Heart right ventricle (tissue), 16 donors: ENCODE data around the gene AZU1. TPM values are rescaled to one million over a fixed set of nuclear protein-coding genes. Genes with fewer than 3 reads are reported as not detected.

Source experiments
- ATAC-seq, 8 donors: fragments of 200-7000 bp; cut with Tn5 transposase; one replicate each; pipeline ENCODE4 v1.9.1; 2020; ENCODE audit warnings: mild to moderate bottlenecking in 8 of 8, moderate library complexity in 8 of 8, moderate number of reproducible peaks in 1 of 8
- DNase-seq, 2 donors: peaks; one replicate each; pipeline ENCODE4 v3.0.0-alpha.2; 2020
- H3K27ac ChIP-seq, 10 donors: fragments of 200-600 bp; sonication (generic) in 2 of 10; one replicate each; pipeline versions ENCODE4 v1.5.0 to v1.8.0; 2020 to 2022; ENCODE audit warnings: mild to moderate bottlenecking in 3 of 10
- H3K27me3 ChIP-seq, 7 donors: fragments of 200-600 bp; one replicate each; pipeline ENCODE4 v1.8.0; 2021 to 2022; ENCODE audit warnings: mild to moderate bottlenecking in 2 of 7
- H3K36me3 ChIP-seq, 9 donors: fragments of 200-600 bp; sonication (generic) in 1 of 9; one replicate each; pipeline versions ENCODE4 v1.5.0 to v1.8.0; 2020 to 2022; ENCODE audit warnings: mild to moderate bottlenecking in 2 of 9
- H3K4me1 ChIP-seq, 9 donors: fragments of 200-600 bp; sonication (generic) in 1 of 9; one replicate each; pipeline versions ENCODE4 v1.5.0 to v1.8.0; 2020 to 2022; ENCODE audit warnings: mild to moderate bottlenecking in 4 of 9
- H3K4me3 ChIP-seq, 10 donors: fragments of 200-600 bp; sonication (generic) in 2 of 10; one replicate each; pipeline versions ENCODE4 v1.5.0 to v1.8.0; 2020 to 2022; ENCODE audit warnings: mild to moderate bottlenecking in 7 of 10, moderate library complexity in 2 of 10
- H3K9me3 ChIP-seq, 11 donors: fragments of 200-600 bp in 10 of 11; sonication (generic) in 2 of 11; one replicate each; pipeline versions ENCODE4 v1.5.0 to v1.8.0; 2013 to 2022; ENCODE audit warnings: mild to moderate bottlenecking in 2 of 11, control low read depth in 1 of 11, moderate library complexity in 1 of 11
- WGBS, 2 donors: extraction: QIAGEN DNeasy Blood & Tissue Kit; methylation state at CpG; one replicate each; pipeline ENCODE4 v1.1.7; 2013; ENCODE audit warnings: inconsistent platforms in 1 of 2; 5-methylcytosine and 5-hydroxymethylcytosine counted together
- intact Hi-C, 10 donors: fragments of 100-400 bp; cut with DNase I; formaldehyde crosslinking; loops; one replicate each; pipeline versions ENCODE4 v1.11.1 to v1.14.2; 2022
- polyA plus RNA-seq, 2 donors: library from polyadenylated mRNA; stranded (reverse); fragments of 200-250 nt; gene quantifications; one replicate each; pipeline ENCODE4 v1.2.3, GENCODE V29; 2013
- total RNA-seq, 10 donors: library from RNA; stranded (reverse); fragmentation: NEBNext Ultra II Directional in 3 of 10; extraction: Animal tissue kit (Norgen Biotek cat#: 25700) in 3 of 10; gene quantifications; one replicate each; pipeline versions ENCODE4 v1.2.1 to v1.2.4, GENCODE V29; 2021 to 2023
- TF ChIP-seq, protein P1 (sequence below), 9 donors: fragments of 200-600 bp; sonication (generic) in 2 of 9; IDR thresholded peaks; one replicate each; pipeline versions ENCODE4 v1.5.0 to v1.8.0; 2021 to 2022; ENCODE audit warnings: antibody characterized with exemption in 9 of 9, mild to moderate bottlenecking in 5 of 9, moderate library complexity in 1 of 9
- donor health status: Arrhythmogenic right ventricular cardiomyopathy.
- donor health status: ischemic (EF 13 %, LVEDD 7.1; RV severe dilation, severe dysfunction).
- donor health status: healthy with polysubstance abuse.
- donor health status: DM: no; HTN: yes; CAD: no.
- donor health status: DM: no; HTN: no; CAD: no.
- donor health status: ischemic (EF 25% LVEDD 6.9; RV normal size, moderate dysfunction).
- donor health status: ischemic (EF 25% LVEDD 5.7; RV mildly dilated, moderate dysfunction).
- donor health status: healthy.
- donor health status: DM: yes; HTN: yes; CAD: no.
- donor health status: Ischemic cardiomyopathy.
- donor health status: ischemic (EF 35%, LVEDD 5.7; RV mildly dilated, moderate dysfunction).
- donor health status: nonischemic (EF 11% LVEDD 7.7; RV severe dilation, severe dysfunction).
- donor health status: DM: yes; HTN: yes; CAD: no.
- donor health status: PGD.
- donor health status: ischemic (EF 29% LVEDD 5.4; RV normal size, mild dysfunction).
- donor health status: nonischemic (EF 23%, LVEDD 6.1; RV moderate dilation, normal function).

The AZU1 gene
- total and polyA plus RNA-seq, 12 donors: 0.06 to 1.7 TPM; not detected in 10

- 86 to 92% methylated on average over 39 to 80 of the region's 80 CpGs for WGBS, 2 donors
- intact Hi-C loops: no loop called here
- no peak for DNase-seq
- Histone ChIP-seq H3K27me3 (no peaks in the 10 kb centered on the region), H3K27ac (no peak overlapping the region), H3K4me3 (no peak overlapping the region), H3K36me3 (peaks cover 13 to 60% (median 50%) of the 10 kb centered on the region in 9 donors), H3K4me1 (peaks cover 0 to 1% (median 0%) of the 10 kb centered on the region in 9 donors), H3K9me3 (no peaks in the 10 kb centered on the region)
- TF ChIP-seq, protein P1, sequence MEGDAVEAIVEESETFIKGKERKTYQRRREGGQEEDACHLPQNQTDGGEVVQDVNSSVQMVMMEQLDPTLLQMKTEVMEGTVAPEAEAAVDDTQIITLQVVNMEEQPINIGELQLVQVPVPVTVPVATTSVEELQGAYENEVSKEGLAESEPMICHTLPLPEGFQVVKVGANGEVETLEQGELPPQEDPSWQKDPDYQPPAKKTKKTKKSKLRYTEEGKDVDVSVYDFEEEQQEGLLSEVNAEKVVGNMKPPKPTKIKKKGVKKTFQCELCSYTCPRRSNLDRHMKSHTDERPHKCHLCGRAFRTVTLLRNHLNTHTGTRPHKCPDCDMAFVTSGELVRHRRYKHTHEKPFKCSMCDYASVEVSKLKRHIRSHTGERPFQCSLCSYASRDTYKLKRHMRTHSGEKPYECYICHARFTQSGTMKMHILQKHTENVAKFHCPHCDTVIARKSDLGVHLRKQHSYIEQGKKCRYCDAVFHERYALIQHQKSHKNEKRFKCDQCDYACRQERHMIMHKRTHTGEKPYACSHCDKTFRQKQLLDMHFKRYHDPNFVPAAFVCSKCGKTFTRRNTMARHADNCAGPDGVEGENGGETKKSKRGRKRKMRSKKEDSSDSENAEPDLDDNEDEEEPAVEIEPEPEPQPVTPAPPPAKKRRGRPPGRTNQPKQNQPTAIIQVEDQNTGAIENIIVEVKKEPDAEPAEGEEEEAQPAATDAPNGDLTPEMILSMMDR (IDR thresholded peaks at IDR 0.05): no peak
- peak in 1 of 8 donors; percentile 1 for ATAC-seq
Measured at GRCh38 chr19:812049-812746, 15.4 kb upstream of the AZU1 start.

- ATAC-seq (no peak), DNase-seq (no peak)
- Histone ChIP-seq H3K36me3 (peaks cover 13 to 55% (median 44%) of the 10 kb centered on the region in 9 donors), H3K27me3 (no peaks in the 10 kb centered on the region), H3K27ac (no peak overlapping the region), H3K4me1 (no peaks in the 10 kb centered on the region), H3K4me3 (no peak overlapping the region), H3K9me3 (no peaks in the 10 kb centered on the region)
- TF ChIP-seq, protein P1 (IDR thresholded peaks at IDR 0.05): no peak
- WGBS, 2 donors: 90 to 92% methylated on average over 59 to 72 of the region's 72 CpGs
- intact Hi-C loops: no loop called here
Measured at GRCh38 chr19:812747-813218, 14.9 kb upstream of the AZU1 start.

DNA sequence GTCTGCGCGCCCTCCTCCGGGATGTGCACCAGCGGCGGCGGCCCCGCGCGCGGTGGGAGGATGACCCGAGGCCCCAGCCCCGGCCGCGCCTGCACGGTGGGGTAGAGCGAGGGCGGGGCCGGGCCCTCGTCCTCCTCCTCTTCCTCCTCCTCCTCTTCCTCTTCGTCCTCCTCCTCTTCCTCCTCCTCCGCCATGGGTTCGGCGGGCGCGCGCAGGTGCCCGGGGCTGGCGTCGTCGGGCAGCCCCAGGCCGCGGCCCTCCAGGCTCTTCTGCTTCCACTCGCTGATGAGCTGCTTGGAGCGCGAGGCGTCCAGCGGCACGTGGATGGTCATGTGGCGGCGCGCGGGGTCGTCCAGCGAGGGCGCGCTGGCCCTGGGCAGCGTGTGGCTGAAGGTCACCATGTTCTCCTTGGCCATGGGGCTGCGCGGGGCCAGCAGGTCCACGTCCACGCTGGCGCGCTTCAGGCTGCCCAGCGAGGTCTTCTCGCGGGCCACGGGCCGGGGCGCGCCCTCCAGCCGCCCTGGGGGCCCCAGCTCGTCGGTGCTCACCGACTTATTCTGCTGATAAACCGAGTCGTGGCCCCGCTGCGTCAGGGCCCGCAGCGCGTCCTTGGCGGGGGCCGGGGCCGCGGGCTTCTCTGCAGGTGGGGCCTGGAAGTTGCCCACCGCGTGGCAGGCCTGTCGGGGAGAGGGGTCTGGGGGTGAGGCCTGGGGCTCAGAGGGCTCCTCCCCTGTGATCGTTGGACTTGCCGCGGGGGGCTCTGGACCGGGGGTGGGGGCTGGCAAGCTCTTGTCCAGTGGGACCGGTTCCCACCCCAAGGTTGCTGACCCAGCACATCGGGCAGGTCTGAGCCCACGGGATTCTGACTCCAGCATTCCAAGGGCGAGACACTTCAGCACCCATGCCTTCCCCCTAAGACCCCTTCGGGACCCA lies 14.2 kb upstream of the AZU1 start:
- Histone ChIP-seq H3K4me1 (no peaks in the 10 kb centered on the region), H3K27ac (no peak overlapping the region), H3K36me3 (peaks cover 12 to 48% (median 37%) of the 10 kb centered on the region in 9 donors), H3K4me3 (no peak overlapping the region), H3K27me3 (no peaks in the 10 kb centered on the region), H3K9me3 (no peaks in the 10 kb centered on the region)
- intact Hi-C loops: no loop called here
- DNase-seq: no peak
- TF ChIP-seq, protein P1 (IDR thresholded peaks at IDR 0.05): no peak
- peak in 4 of 8 donors; percentile 16 to 25 (median 21) for ATAC-seq
- 92 to 93% methylated on average over 67 to 87 of the region's 87 CpGs for WGBS, 2 donors
